Measurements from ENCODE around the gene ADAMTS4. TPM values are rescaled to one million over a fixed set of nuclear protein-coding genes. Genes with fewer than 3 reads are reported as not detected.

Gene ADAMTS4
- total and polyA plus RNA-seq, 2 donors (not counting 1 experiment from before 2014, with no cell fraction given): 1.0 to 1.3 TPM

- Histone ChIP-seq H3K4me1 (ENCODE audit: control insufficient read depth, extremely low read depth, insufficient read depth, low read length) (no peaks in the 10 kb centered on the region), H3K9ac (ENCODE audit: insufficient read depth, low read length) (no peak overlapping the region), H3K79me2 (ENCODE audit: control insufficient read depth, insufficient read depth, low read length) (no peaks in the 10 kb centered on the region), H3K27ac (ENCODE audit: insufficient read depth, low read length) (no peak overlapping the region), H4K20me1 (ENCODE audit: control insufficient read depth, extremely low read depth, insufficient read depth, low read length) (no peaks in the 10 kb centered on the region), H3K27me3 (ENCODE audit: control insufficient read depth, insufficient read depth, low read length) (no peaks in the 10 kb centered on the region), H3K4me3 (replicated peaks in 1 of 4; ENCODE audit: control extremely low read depth in 1 of 4, insufficient read depth in 1 of 4, low read depth in 3 of 4, low read length in 4 of 4) (no peak overlapping the region), H2AFZ (ENCODE audit: low read length) (no peak overlapping the region), H3K36me3 (ENCODE audit: control insufficient read depth, insufficient read depth, low read length) (no peaks in the 10 kb centered on the region), H3K4me2 (ENCODE audit: extremely low read depth, insufficient read depth, low read length) (no peak overlapping the region), H3K9me3 (ENCODE audit: control insufficient read depth, insufficient read depth, low read depth, low read length) (no peaks in the 10 kb centered on the region)
- TF ChIP-seq, protein P1, sequence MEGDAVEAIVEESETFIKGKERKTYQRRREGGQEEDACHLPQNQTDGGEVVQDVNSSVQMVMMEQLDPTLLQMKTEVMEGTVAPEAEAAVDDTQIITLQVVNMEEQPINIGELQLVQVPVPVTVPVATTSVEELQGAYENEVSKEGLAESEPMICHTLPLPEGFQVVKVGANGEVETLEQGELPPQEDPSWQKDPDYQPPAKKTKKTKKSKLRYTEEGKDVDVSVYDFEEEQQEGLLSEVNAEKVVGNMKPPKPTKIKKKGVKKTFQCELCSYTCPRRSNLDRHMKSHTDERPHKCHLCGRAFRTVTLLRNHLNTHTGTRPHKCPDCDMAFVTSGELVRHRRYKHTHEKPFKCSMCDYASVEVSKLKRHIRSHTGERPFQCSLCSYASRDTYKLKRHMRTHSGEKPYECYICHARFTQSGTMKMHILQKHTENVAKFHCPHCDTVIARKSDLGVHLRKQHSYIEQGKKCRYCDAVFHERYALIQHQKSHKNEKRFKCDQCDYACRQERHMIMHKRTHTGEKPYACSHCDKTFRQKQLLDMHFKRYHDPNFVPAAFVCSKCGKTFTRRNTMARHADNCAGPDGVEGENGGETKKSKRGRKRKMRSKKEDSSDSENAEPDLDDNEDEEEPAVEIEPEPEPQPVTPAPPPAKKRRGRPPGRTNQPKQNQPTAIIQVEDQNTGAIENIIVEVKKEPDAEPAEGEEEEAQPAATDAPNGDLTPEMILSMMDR (conservative IDR thresholded peaks at IDR 0.05 in 1 of 2, IDR thresholded peaks at IDR 0.05 in 1 of 2; ENCODE audit: low read depth in 1 of 2, low read length in 2 of 2): no peak
- TF ChIP-seq EZH2 (IDR thresholded peaks at IDR 0.05; ENCODE audit: low read length, missing control alignments): no peak
- DNase-seq (ENCODE audit: low read depth in 2 of 2): no peak
Measured at GRCh38 chr1:161145832-161146231, 53.0 kb downstream of the ADAMTS4 start.

GRCh38 chr1:161140755-161141400 is 58.0 kb downstream of the ADAMTS4 start:
- Histone ChIP-seq H3K4me3 (replicated peaks in 1 of 4; ENCODE audit: control extremely low read depth in 1 of 4, insufficient read depth in 1 of 4, low read depth in 3 of 4, low read length in 4 of 4) (no peak overlapping the region), H3K9me3 (ENCODE audit: control insufficient read depth, insufficient read depth, low read depth, low read length) (no peaks in the 10 kb centered on the region), H3K27me3 (ENCODE audit: control insufficient read depth, insufficient read depth, low read length) (no peaks in the 10 kb centered on the region), H3K36me3 (ENCODE audit: control insufficient read depth, insufficient read depth, low read length) (no peaks in the 10 kb centered on the region), H3K9ac (ENCODE audit: insufficient read depth, low read length) (no peak overlapping the region), H3K27ac (ENCODE audit: insufficient read depth, low read length) (no peak overlapping the region), H4K20me1 (ENCODE audit: control insufficient read depth, extremely low read depth, insufficient read depth, low read length) (no peaks in the 10 kb centered on the region), H3K4me2 (ENCODE audit: extremely low read depth, insufficient read depth, low read length) (no peak overlapping the region), H3K4me1 (ENCODE audit: control insufficient read depth, extremely low read depth, insufficient read depth, low read length) (no peaks in the 10 kb centered on the region), H3K79me2 (ENCODE audit: control insufficient read depth, insufficient read depth, low read length) (no peaks in the 10 kb centered on the region), H2AFZ (ENCODE audit: low read length) (no peak overlapping the region)
- no peak for DNase-seq (ENCODE audit: low read depth in 2 of 2)
- no peak for TF ChIP-seq EZH2 (IDR thresholded peaks at IDR 0.05; ENCODE audit: low read length, missing control alignments)
- TF ChIP-seq, protein P1 (conservative IDR thresholded peaks at IDR 0.05 in 1 of 2, IDR thresholded peaks at IDR 0.05 in 1 of 2; ENCODE audit: low read depth in 1 of 2, low read length in 2 of 2): no peak

DNA sequence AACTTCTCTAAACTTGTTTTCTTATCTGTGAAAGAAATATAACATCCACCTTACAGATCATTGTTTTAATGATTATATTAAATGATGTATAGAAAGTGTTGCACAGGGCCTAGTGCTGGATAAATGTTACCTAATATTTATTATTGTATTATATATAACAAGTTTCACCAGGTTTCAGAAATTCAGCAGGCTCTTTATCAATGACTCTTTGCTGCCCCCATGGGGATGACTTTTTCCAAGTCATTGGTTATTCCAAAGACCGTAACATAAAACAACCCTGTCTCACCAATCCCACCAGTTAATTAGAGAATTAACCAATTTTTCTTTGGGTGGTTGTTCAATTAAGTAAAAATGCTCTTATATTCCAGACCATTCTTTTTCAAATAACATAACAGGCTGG is 59.1 kb downstream of the ADAMTS4 start:
- no peak for TF ChIP-seq EZH2 (IDR thresholded peaks at IDR 0.05; ENCODE audit: low read length, missing control alignments)
- TF ChIP-seq, protein P1 (conservative IDR thresholded peaks at IDR 0.05 in 1 of 2, IDR thresholded peaks at IDR 0.05 in 1 of 2; ENCODE audit: low read depth in 1 of 2, low read length in 2 of 2): peak; percentile 44 to 60
- H3K4me3 ChIP-seq (replicated peaks in 1 of 4; ENCODE audit: control extremely low read depth in 1 of 4, insufficient read depth in 1 of 4, low read depth in 3 of 4, low read length in 4 of 4): no peak overlapping the region
- H3K4me1 ChIP-seq (ENCODE audit: control insufficient read depth, extremely low read depth, insufficient read depth, low read length): no peaks in the 10 kb centered on the region
- peak in 1 of 2 donors; percentile 73 for DNase-seq (ENCODE audit: low read depth in 2 of 2)
- peaks cover 4% of the 10 kb centered on the region for H3K79me2 ChIP-seq (ENCODE audit: control insufficient read depth, insufficient read depth, low read length)
- H3K27me3 ChIP-seq (ENCODE audit: control insufficient read depth, insufficient read depth, low read length): no peaks in the 10 kb centered on the region
- H3K27ac ChIP-seq (ENCODE audit: insufficient read depth, low read length): no peak overlapping the region
- H3K36me3 ChIP-seq (ENCODE audit: control insufficient read depth, insufficient read depth, low read length): no peaks in the 10 kb centered on the region
- no peak overlapping the region for H2AFZ ChIP-seq (ENCODE audit: low read length)
- H3K9me3 ChIP-seq (ENCODE audit: control insufficient read depth, insufficient read depth, low read depth, low read length): no peaks in the 10 kb centered on the region
- no peak overlapping the region for H3K4me2 ChIP-seq (ENCODE audit: extremely low read depth, insufficient read depth, low read length)
- H4K20me1 ChIP-seq (ENCODE audit: control insufficient read depth, extremely low read depth, insufficient read depth, low read length): no peaks in the 10 kb centered on the region
- H3K9ac ChIP-seq (ENCODE audit: insufficient read depth, low read length): no peak overlapping the region

Data from fibroblast of lung (primary cell).